COR-L47 (cell line): ENCODE results near the gene HUNK.
A peak's percentile ranks its signal among the peaks of the same experiment; 100 is the strongest.
"Not testable (repeated sequence)": the region's sequence is repeated elsewhere in the genome, so short reads cannot be mapped to it uniquely, and the experiment has no call there.

ENCODE experiments used
- DNase-seq: peaks from one replicate; lab custom pipeline; 2025; lab: John Stamatoyannopoulos, UW

HUNK gene

GRCh38 chr21:31870472-31871193 is 2.2 kb upstream of the HUNK start:
- DNase-seq: no peak

GRCh38 chr21:31871371-31871770 is 1.4 kb upstream of the HUNK start:
- DNase-seq: not testable (repeated sequence)

GRCh38 chr21:31872072-31872451 is 758 bp upstream of the HUNK start:
- no peak for DNase-seq

GRCh38 chr21:31873275-31873695 is 465 bp downstream of the HUNK start:
- peak; percentile 31 for DNase-seq

- peak; percentile 36 for DNase-seq
Observed at GRCh38 chr21:31873696-31874599, 1.1 kb downstream of the HUNK start.

- no peak for DNase-seq
Observed at GRCh38 chr21:31874812-31875212, 2.0 kb downstream of the HUNK start.

GRCh38 chr21:31875496-31876015 is 2.7 kb downstream of the HUNK start:
- no peak for DNase-seq

- DNase-seq: no peak
Observed at GRCh38 chr21:31877463-31877957, 4.7 kb downstream of the HUNK start.

- no peak for DNase-seq
Observed at GRCh38 chr21:31878831-31879230, 6.0 kb downstream of the HUNK start.

- DNase-seq: no peak
Observed at GRCh38 chr21:31879241-31879650, 6.4 kb downstream of the HUNK start.

GRCh38 chr21:31879911-31880310 is 7.1 kb downstream of the HUNK start:
- DNase-seq: no peak

GRCh38 chr21:31880816-31881215 is 8.0 kb downstream of the HUNK start:
- no peak for DNase-seq

- DNase-seq: no peak
Observed at GRCh38 chr21:31882711-31883110, 9.9 kb downstream of the HUNK start.

- DNase-seq: no peak
Observed at GRCh38 chr21:31885146-31885545, 12.3 kb downstream of the HUNK start.

GRCh38 chr21:31886915-31887314 is 14.1 kb downstream of the HUNK start:
- no peak for DNase-seq

GRCh38 chr21:31887391-31887841 is 14.6 kb downstream of the HUNK start:
- DNase-seq: no peak

GRCh38 chr21:31888936-31889371 is 16.1 kb downstream of the HUNK start:
- no peak for DNase-seq

GRCh38 chr21:31889460-31889859 is 16.6 kb downstream of the HUNK start:
- no peak for DNase-seq

GRCh38 chr21:31892686-31893085 is 19.9 kb downstream of the HUNK start:
- DNase-seq: no peak

- no peak for DNase-seq
Observed at GRCh38 chr21:31893851-31894415, 21.1 kb downstream of the HUNK start.

- DNase-seq: no peak
Observed at GRCh38 chr21:31894457-31894856, 21.6 kb downstream of the HUNK start.
